GM21737 (cell line): Measurements from ENCODE around the gene YWHAG.
"Not testable (repeated sequence)": the region's sequence is repeated elsewhere in the genome, so short reads cannot be mapped to it uniquely, and the experiment has no call there.

Source experiments
- ATAC-seq: cut with Tn5 transposase; IDR thresholded peaks from one replicate; pipeline ENCODE4 v1.9.1; 2021; ENCODE audit warnings: mild to moderate bottlenecking, moderate library complexity; ENCODE audit not compliant: unreplicated experiment

Gene YWHAG

GRCh38 chr7:76301000-76301399 is 57.8 kb downstream of the YWHAG start:
- no peak for ATAC-seq

- no peak for ATAC-seq
Observed at GRCh38 chr7:76300166-76300731, 58.5 kb downstream of the YWHAG start.

- no peak for ATAC-seq
Observed at GRCh38 chr7:76296743-76297740, 61.7 kb downstream of the YWHAG start.

- peak; percentile 46 for ATAC-seq
Observed at GRCh38 chr7:76294344-76295024, 64.3 kb downstream of the YWHAG start.

- no peak for ATAC-seq
Observed at GRCh38 chr7:76293407-76293901, 65.3 kb downstream of the YWHAG start.

GRCh38 chr7:76292911-76293310 is 65.9 kb downstream of the YWHAG start:
- ATAC-seq = not testable (repeated sequence)

GRCh38 chr7:76292213-76292573 is 66.6 kb downstream of the YWHAG start:
- no peak for ATAC-seq

GRCh38 chr7:76291351-76292212 is 67.2 kb downstream of the YWHAG start:
- peak; percentile 69 for ATAC-seq

GRCh38 chr7:76290847-76291350 is 67.9 kb downstream of the YWHAG start:
- ATAC-seq = not testable (repeated sequence)

GRCh38 chr7:76286842-76287403 is 71.9 kb downstream of the YWHAG start:
- no peak for ATAC-seq

- ATAC-seq = no peak
Observed at GRCh38 chr7:76285604-76286374, 73.0 kb downstream of the YWHAG start.

GRCh38 chr7:76283254-76284159 is 75.3 kb downstream of the YWHAG start:
- ATAC-seq = no peak

- no peak for ATAC-seq
Observed at GRCh38 chr7:76282344-76283253, 76.2 kb downstream of the YWHAG start.

- no peak for ATAC-seq
Observed at GRCh38 chr7:76281706-76282343, 77.0 kb downstream of the YWHAG start.

- ATAC-seq = no peak
Observed at GRCh38 chr7:76281006-76281705, 77.6 kb downstream of the YWHAG start.

GRCh38 chr7:76280408-76280807 is 78.4 kb downstream of the YWHAG start:
- no peak for ATAC-seq
